ENCODE measurements around the gene SLC35D1. TPM values are rescaled to one million over a fixed set of nuclear protein-coding genes. Genes with fewer than 3 reads are reported as not detected.

Gene SLC35D1
- total and polyA plus RNA-seq, 9 of the 15 experiments (the other 6 are each of a cell fraction or from before 2014, with no cell fraction given) = 2.3 to 10.4 (median 6.4) TPM

GRCh38 chr1:67060811-67061218 is 6.9 kb upstream of the SLC35D1 start (continued):
- TF ChIP-seq E2F3 (CRISPR knock-in tag; IDR thresholded peaks at IDR 0.05) (peak; percentile 89; the same call in 1 of the 2 replicates), DEAF1 (CRISPR knock-in tag; IDR thresholded peaks at IDR 0.05) (peak; percentile 42; the same call in 1 of the 2 replicates), CXXC5 (CRISPR knock-in tag; IDR thresholded peaks at IDR 0.05) (0 out of 2 replicates have a peak, but pooled peaks have one; percentile 38), TEAD1 (CRISPR knock-in tag; IDR thresholded peaks at IDR 0.05) (peak in 1 of 2 experiments; percentile 82; a peak in 2 of 4 replicates), TFAP4 (CRISPR knock-in tag; IDR thresholded peaks at IDR 0.05; ENCODE audit: borderline replicate concordance) (peak; percentile 49; the same call in 1 of the 2 replicates), XRCC4 (IDR thresholded peaks at IDR 0.05; ENCODE audit: extremely low read depth, insufficient read depth, insufficient read length) (no peak), ELF4 (CRISPR knock-in tag; IDR thresholded peaks at IDR 0.05) (0 out of 2 replicates have a peak, but pooled peaks have one; percentile 77), GTF2A2 (tag; IDR thresholded peaks at IDR 0.05) (peak; percentile 80; the same call in 1 of the 2 replicates), SREBF2 (CRISPR knock-in tag; IDR thresholded peaks at IDR 0.05) (no peak), SMAD1 (IDR thresholded peaks at IDR 0.05; ENCODE audit: low read depth, low read length, partially characterized antibody) (no peak), THRA (IDR thresholded peaks at IDR 0.05) (no peak), CHD2 (IDR thresholded peaks at IDR 0.05; ENCODE audit: low read depth, low read length) (no peak), SRSF9 (IDR thresholded peaks at IDR 0.05; ENCODE audit: borderline replicate concordance, low read depth, low read length) (no peak), GABPB1 (CRISPR knock-in tag; IDR thresholded peaks at IDR 0.05) (no peak), SMAD3 (CRISPR knock-in tag; conservative IDR thresholded peaks at IDR 0.05) (peak; percentile 90), KAT2B (IDR thresholded peaks at IDR 0.05; ENCODE audit: low read depth, low read length) (no peak), ZNF146 (CRISPR knock-in tag; IDR thresholded peaks at IDR 0.05; ENCODE audit: unreplicated experiment) (no peak), TFAM (CRISPR knock-in tag; conservative IDR thresholded peaks at IDR 0.05) (no peak), JUND (IDR thresholded peaks at IDR 0.05; ENCODE audit: borderline replicate concordance, low read depth, low read length) (0 out of 2 replicates have a peak, but pooled peaks have one; percentile 12), JUND (tag; IDR thresholded peaks at IDR 0.05; ENCODE audit: borderline replicate concordance, low read depth, low read length) (peak; percentile 66; the same call in 2 of the 3 replicates), TCF15 (CRISPR knock-in tag; IDR thresholded peaks at IDR 0.05) (peak; percentile 29; the same call in 1 of the 2 replicates), RAD51 (IDR thresholded peaks at IDR 0.05; ENCODE audit: borderline replicate concordance, low read depth) (no peak), PHF20 (IDR thresholded peaks at IDR 0.05; ENCODE audit: partially characterized antibody) (no peak), ILK (tag; IDR thresholded peaks at IDR 0.05; ENCODE audit: borderline replicate concordance, low read depth) (peak; percentile 84), ZNF766 (CRISPR knock-in tag; conservative IDR thresholded peaks at IDR 0.05) (peak; percentile 79), NCOA4 (IDR thresholded peaks at IDR 0.05; ENCODE audit: partially characterized antibody) (no peak)
